ENCODE data around the gene ARHGAP30.
"Not testable (repeated sequence)": the region's sequence is repeated elsewhere in the genome, so short reads cannot be mapped to it uniquely, and the experiment has no call there.

Gene ARHGAP30

GRCh38 chr1:161019751-161020495 is 49.8 kb downstream of the ARHGAP30 start:
- peak; percentile 26 for DNase-seq (ENCODE audit: low spot score)
- Histone ChIP-seq H3K14ac (ENCODE audit: low read length) (no peak overlapping the region), H4K8ac (ENCODE audit: low read depth, low read length) (no peak overlapping the region), H3K27ac (replicated peaks; ENCODE audit: low read length) (no peak overlapping the region), H4K91ac (ENCODE audit: low read depth, low read length, poor library complexity) (no peak overlapping the region), H3K9me3 (replicated peaks in 1 of 2; ENCODE audit: control insufficient read depth in 2 of 2, insufficient read depth in 1 of 2, low read depth in 1 of 2, low read length in 2 of 2) (no peaks in the 10 kb centered on the region), H2BK15ac (ENCODE audit: low read length) (no peak overlapping the region), H2BK120ac (ENCODE audit: low read depth, low read length) (peak overlapping the region; percentile 98), H3K4me2 (ENCODE audit: insufficient read depth, low read length, poor library complexity, severe bottlenecking) (peak overlapping the region; percentile 99), H2AK5ac (ENCODE audit: low read depth, low read length) (no peak overlapping the region), H2BK12ac (ENCODE audit: low read length) (no peak overlapping the region), H3K4me1 (ENCODE audit: control insufficient read depth in 2 of 2, insufficient read depth in 1 of 2, low read depth in 1 of 2, low read length in 2 of 2) (peaks cover 6 to 8% of the 10 kb centered on the region in 2 donors), H3K9ac (ENCODE audit: low read depth, low read length, poor library complexity) (no peak overlapping the region), H3K4ac (ENCODE audit: low read length) (no peak overlapping the region), H2BK5ac (ENCODE audit: low read length) (no peak overlapping the region), H2AFZ (ENCODE audit: low read length) (peak overlapping the region; percentile 92), H3K79me1 (ENCODE audit: low read depth, low read length) (no peaks in the 10 kb centered on the region), H3K36me3 (replicated peaks in 1 of 2; ENCODE audit: control insufficient read depth in 2 of 2, insufficient read depth in 2 of 2, low read length in 2 of 2) (no peaks in the 10 kb centered on the region), H3K4me3 (ENCODE audit: low read length in 2 of 2) (peak overlapping the region; percentile 52 to 86), H3K18ac (ENCODE audit: low read length) (peak overlapping the region; percentile 97), H3K27me3 (ENCODE audit: control insufficient read depth in 3 of 3, insufficient read depth in 3 of 3, low read depth in 1 of 3, low read length in 3 of 3) (peaks cover 0 to 42% (median 0%) of the 10 kb centered on the region in 3 experiments), H3K23ac (ENCODE audit: low read depth, low read length, poor library complexity) (no peak overlapping the region)
- WGBS, 2 donors (ENCODE audit: extremely low coverage in 2 of 2, insufficient read length in 2 of 2, insufficient replicate concordance in 1 of 2), result no CpG with 5 or more reads among the region's 10 CpGs

- not testable (repeated sequence) for H3K9ac ChIP-seq (ENCODE audit: low read depth, low read length, poor library complexity); H4K8ac ChIP-seq (ENCODE audit: low read depth, low read length); H2BK5ac ChIP-seq (ENCODE audit: low read length); H3K18ac ChIP-seq (ENCODE audit: low read length); H2AFZ ChIP-seq (ENCODE audit: low read length); H3K4ac ChIP-seq (ENCODE audit: low read length); H3K9me3 ChIP-seq (replicated peaks in 1 of 2; ENCODE audit: control insufficient read depth in 2 of 2, insufficient read depth in 1 of 2, low read depth in 1 of 2, low read length in 2 of 2); H4K91ac ChIP-seq (ENCODE audit: low read depth, low read length, poor library complexity); H2BK15ac ChIP-seq (ENCODE audit: low read length); H3K4me1 ChIP-seq (ENCODE audit: control insufficient read depth in 2 of 2, insufficient read depth in 1 of 2, low read depth in 1 of 2, low read length in 2 of 2); H2BK120ac ChIP-seq (ENCODE audit: low read depth, low read length); H2AK5ac ChIP-seq (ENCODE audit: low read depth, low read length); H3K4me3 ChIP-seq (ENCODE audit: low read length in 2 of 2); H3K27ac ChIP-seq (replicated peaks; ENCODE audit: low read length); H3K14ac ChIP-seq (ENCODE audit: low read length); H3K36me3 ChIP-seq (replicated peaks in 1 of 2; ENCODE audit: control insufficient read depth in 2 of 2, insufficient read depth in 2 of 2, low read length in 2 of 2); H3K4me2 ChIP-seq (ENCODE audit: insufficient read depth, low read length, poor library complexity, severe bottlenecking); H3K79me1 ChIP-seq (ENCODE audit: low read depth, low read length); H2BK12ac ChIP-seq (ENCODE audit: low read length); H3K23ac ChIP-seq (ENCODE audit: low read depth, low read length, poor library complexity); DNase-seq (ENCODE audit: low spot score)
- WGBS, 2 donors (ENCODE audit: extremely low coverage in 2 of 2, insufficient read length in 2 of 2, insufficient replicate concordance in 1 of 2), result no CpG with 5 or more reads among the region's 15 CpGs
- H3K27me3 ChIP-seq (ENCODE audit: control insufficient read depth in 3 of 3, insufficient read depth in 3 of 3, low read depth in 1 of 3, low read length in 3 of 3), result peaks cover 0 to 42% (median 0%) of the 10 kb centered on the region in 3 experiments
Observed at GRCh38 chr1:161019111-161019660, 50.5 kb downstream of the ARHGAP30 start.

GRCh38 chr1:161018631-161018930 is 51.1 kb downstream of the ARHGAP30 start:
- Histone ChIP-seq H3K27ac (replicated peaks; ENCODE audit: low read length) (no peak overlapping the region), H3K4me1 (ENCODE audit: control insufficient read depth in 2 of 2, insufficient read depth in 1 of 2, low read depth in 1 of 2, low read length in 2 of 2) (peaks cover 6 to 16% of the 10 kb centered on the region in 2 donors), H4K91ac (ENCODE audit: low read depth, low read length, poor library complexity) (no peak overlapping the region), H2BK120ac (ENCODE audit: low read depth, low read length) (no peak overlapping the region), H3K9me3 (replicated peaks in 1 of 2; ENCODE audit: control insufficient read depth in 2 of 2, insufficient read depth in 1 of 2, low read depth in 1 of 2, low read length in 2 of 2) (no peaks in the 10 kb centered on the region), H3K27me3 (ENCODE audit: control insufficient read depth in 3 of 3, insufficient read depth in 3 of 3, low read depth in 1 of 3, low read length in 3 of 3) (peaks cover 0 to 42% (median 0%) of the 10 kb centered on the region in 3 experiments), H3K36me3 (replicated peaks in 1 of 2; ENCODE audit: control insufficient read depth in 2 of 2, insufficient read depth in 2 of 2, low read length in 2 of 2) (no peaks in the 10 kb centered on the region), H3K14ac (ENCODE audit: low read length) (no peak overlapping the region), H2BK15ac (ENCODE audit: low read length) (no peak overlapping the region), H3K4ac (ENCODE audit: low read length) (no peak overlapping the region), H3K9ac (ENCODE audit: low read depth, low read length, poor library complexity) (no peak overlapping the region), H3K4me3 (ENCODE audit: low read length in 2 of 2) (no peak overlapping the region), H3K4me2 (ENCODE audit: insufficient read depth, low read length, poor library complexity, severe bottlenecking) (no peak overlapping the region), H3K79me1 (ENCODE audit: low read depth, low read length) (no peaks in the 10 kb centered on the region), H2AK5ac (ENCODE audit: low read depth, low read length) (no peak overlapping the region), H3K23ac (ENCODE audit: low read depth, low read length, poor library complexity) (no peak overlapping the region), H2BK5ac (ENCODE audit: low read length) (no peak overlapping the region), H2BK12ac (ENCODE audit: low read length) (no peak overlapping the region), H4K8ac (ENCODE audit: low read depth, low read length) (no peak overlapping the region), H3K18ac (ENCODE audit: low read length) (no peak overlapping the region), H2AFZ (ENCODE audit: low read length) (no peak overlapping the region)
- no CpG with 5 or more reads among the region's 1 CpG for WGBS, 2 donors (ENCODE audit: extremely low coverage in 2 of 2, insufficient read length in 2 of 2, insufficient replicate concordance in 1 of 2)
- no peak for DNase-seq (ENCODE audit: low spot score)

GRCh38 chr1:161017756-161018630 is 51.7 kb downstream of the ARHGAP30 start:
- Histone ChIP-seq H2BK15ac (ENCODE audit: low read length) (no peak overlapping the region), H2BK120ac (ENCODE audit: low read depth, low read length) (no peak overlapping the region), H3K23ac (ENCODE audit: low read depth, low read length, poor library complexity) (no peak overlapping the region), H4K8ac (ENCODE audit: low read depth, low read length) (no peak overlapping the region), H3K18ac (ENCODE audit: low read length) (no peak overlapping the region), H3K4ac (ENCODE audit: low read length) (no peak overlapping the region), H2BK5ac (ENCODE audit: low read length) (no peak overlapping the region), H4K91ac (ENCODE audit: low read depth, low read length, poor library complexity) (no peak overlapping the region), H3K4me2 (ENCODE audit: insufficient read depth, low read length, poor library complexity, severe bottlenecking) (no peak overlapping the region), H3K9ac (ENCODE audit: low read depth, low read length, poor library complexity) (no peak overlapping the region), H2BK12ac (ENCODE audit: low read length) (no peak overlapping the region), H3K4me1 (ENCODE audit: control insufficient read depth in 2 of 2, insufficient read depth in 1 of 2, low read depth in 1 of 2, low read length in 2 of 2) (peaks cover 6 to 17% of the 10 kb centered on the region in 2 donors), H3K9me3 (replicated peaks in 1 of 2; ENCODE audit: control insufficient read depth in 2 of 2, insufficient read depth in 1 of 2, low read depth in 1 of 2, low read length in 2 of 2) (no peaks in the 10 kb centered on the region), H3K79me1 (ENCODE audit: low read depth, low read length) (no peaks in the 10 kb centered on the region), H2AK5ac (ENCODE audit: low read depth, low read length) (no peak overlapping the region), H3K14ac (ENCODE audit: low read length) (no peak overlapping the region), H3K27ac (replicated peaks; ENCODE audit: low read length) (no peak overlapping the region), H2AFZ (ENCODE audit: low read length) (no peak overlapping the region), H3K36me3 (replicated peaks in 1 of 2; ENCODE audit: control insufficient read depth in 2 of 2, insufficient read depth in 2 of 2, low read length in 2 of 2) (no peaks in the 10 kb centered on the region), H3K27me3 (ENCODE audit: control insufficient read depth in 3 of 3, insufficient read depth in 3 of 3, low read depth in 1 of 3, low read length in 3 of 3) (peaks cover 0 to 42% (median 0%) of the 10 kb centered on the region in 3 experiments), H3K4me3 (ENCODE audit: low read length in 2 of 2) (no peak overlapping the region)
- DNase-seq (ENCODE audit: low spot score), result no peak
- no CpG with 5 or more reads among the region's 5 CpGs for WGBS, 2 donors (ENCODE audit: extremely low coverage in 2 of 2, insufficient read length in 2 of 2, insufficient replicate concordance in 1 of 2)
